Transverse colon (tissue), 4 donors: Measurements from ENCODE around the gene ZBTB8OS. TPM values are rescaled to one million over a fixed set of nuclear protein-coding genes. Genes with fewer than 3 reads are reported as not detected.

Source experiments
- DNase-seq: peaks from one replicate; pipeline ENCODE4 v3.0.0-alpha.2; 2019
- H3K27ac ChIP-seq, 4 donors: fragments of 200-600 bp; sonication (generic); 2 replicates each; pipeline ENCODE4 v1.5.1; 2016 to 2018; ENCODE audit warnings: inconsistent platforms in 4 of 4
- H3K27me3 ChIP-seq: fragments of 200-600 bp; sonication (generic); 2 replicates; pipeline ENCODE4 v1.5.1; 2017; ENCODE audit warnings: inconsistent platforms
- H3K36me3 ChIP-seq, 4 donors: fragments of 200-600 bp; sonication (generic); 2 replicates each; pipeline ENCODE4 v1.5.1; 2017 to 2019; ENCODE audit warnings: inconsistent platforms in 4 of 4
- H3K4me1 ChIP-seq, 4 donors: fragments of 200-600 bp; sonication (generic); 2 replicates each; pipeline ENCODE4 v1.5.1; 2017 to 2020; ENCODE audit warnings: inconsistent platforms in 4 of 4
- H3K4me3 ChIP-seq, 4 donors: fragments of 200-600 bp; sonication (generic); 1 replicate in 1 of 4; 2 replicates in 3 of 4; pipeline versions ENCODE4 v1.5.1 to v1.6.1; 2017 to 2019; ENCODE audit warnings: inconsistent platforms in 4 of 4
- H3K9me3 ChIP-seq, 2 donors: fragments of 200-600 bp; sonication (generic); 2 replicates each; pipeline ENCODE4 v1.5.1; 2017 to 2019; ENCODE audit warnings: inconsistent platforms in 2 of 2
- CTCF ChIP-seq, 5 experiments: fragments of 200-600 bp in 3 of 5; fragments of 450-650 bp in 2 of 5; sonication (generic) in 3 of 5; IDR thresholded peaks; 1 replicate in 2 of 5; 2 replicates in 3 of 5; pipeline ENCODE4 v1.5.1; 2016 to 2017; ENCODE audit warnings: antibody characterized with exemption in 5 of 5, inconsistent platforms in 3 of 5, mild to moderate bottlenecking in 2 of 5, moderate library complexity in 1 of 5
- EP300 ChIP-seq: sonication (generic); formaldehyde crosslinking; IDR thresholded peaks from one replicate; pipeline ENCODE4 v1.6.1; 2017; ENCODE audit warnings: antibody characterized with exemption, low read depth
- POLR2A ChIP-seq: fragments of 450-650 bp; IDR thresholded peaks from one replicate; pipeline ENCODE4 v1.6.1; 2016; ENCODE audit warnings: antibody characterized with exemption, mild to moderate bottlenecking, moderate library complexity
- POLR2AphosphoS5 ChIP-seq, 3 donors: sonication (generic); formaldehyde crosslinking; IDR thresholded peaks; one replicate each; pipeline ENCODE4 v1.6.1; 2016; ENCODE audit warnings: antibody characterized with exemption in 3 of 3
- WGBS, 2 donors: methylation state at CpG; one replicate each; pipeline ENCODE4 v1.1.5; 2018; ENCODE audit warnings: low coverage in 1 of 2; 5-methylcytosine and 5-hydroxymethylcytosine counted together
- in situ Hi-C, 4 donors: fragments of 200-750 bp; cut with MboI; loops; one replicate each; pipeline versions ENCODE4 v1.15.0 to v1.15.1; 2017; ENCODE audit warnings: low sequenced_read_pairs in 3 of 4, low pct_ligation_motif_present in 1 of 4, low pct_unique_long_range_greater_than_20kb in 1 of 4
- intact Hi-C: fragments of 100-400 bp; cut with DNase I; formaldehyde crosslinking; loops from one replicate; pipeline ENCODE4 v1.15.1; 2023; ENCODE audit warnings: low total_unique reads
- total RNA-seq, 4 donors: library from RNA; depleted of rRNA; stranded (reverse); fragments of >200 nt; gene quantifications; one replicate each; pipeline ENCODE4 v1.1.0, GENCODE V29; 2016

Gene ZBTB8OS
- total RNA-seq, 4 donors from 2014 or later, result 3.4 to 72.9 (median 34.5) TPM

DNA sequence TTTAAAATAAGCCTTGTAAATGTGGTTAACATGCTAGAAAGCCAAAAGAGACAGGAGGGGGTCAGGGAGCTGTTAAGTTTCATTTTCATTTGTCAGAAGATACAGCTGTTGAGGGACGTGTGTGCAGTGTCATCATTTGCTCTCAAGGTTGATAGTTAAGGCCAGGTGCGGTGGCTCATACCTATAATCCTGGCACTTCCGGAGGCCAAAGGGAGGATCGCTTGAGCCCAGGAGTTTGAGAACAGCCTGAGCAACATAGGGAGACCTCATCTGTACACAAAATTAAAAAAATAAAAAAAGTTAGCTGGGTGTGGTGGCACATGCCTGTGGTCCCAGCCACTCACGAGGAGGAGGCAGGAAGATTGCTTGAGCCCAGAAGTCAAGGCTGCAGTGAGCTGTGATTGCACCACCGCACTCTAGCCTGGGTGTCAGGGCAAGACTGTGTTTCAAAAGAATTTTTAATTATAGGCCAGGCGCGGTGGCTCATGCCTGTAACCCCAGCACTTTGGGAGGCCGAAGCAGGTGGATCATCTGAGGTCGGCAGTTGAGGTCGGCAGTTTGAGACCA lies 22.7 kb downstream of the ZBTB8OS start:
- intact Hi-C loops, result no loop called here
- peak; percentile 35 for DNase-seq
- H3K36me3 ChIP-seq, result peaks cover 0 to 14% (median 7%) of the 10 kb centered on the region in 4 donors

DNA sequence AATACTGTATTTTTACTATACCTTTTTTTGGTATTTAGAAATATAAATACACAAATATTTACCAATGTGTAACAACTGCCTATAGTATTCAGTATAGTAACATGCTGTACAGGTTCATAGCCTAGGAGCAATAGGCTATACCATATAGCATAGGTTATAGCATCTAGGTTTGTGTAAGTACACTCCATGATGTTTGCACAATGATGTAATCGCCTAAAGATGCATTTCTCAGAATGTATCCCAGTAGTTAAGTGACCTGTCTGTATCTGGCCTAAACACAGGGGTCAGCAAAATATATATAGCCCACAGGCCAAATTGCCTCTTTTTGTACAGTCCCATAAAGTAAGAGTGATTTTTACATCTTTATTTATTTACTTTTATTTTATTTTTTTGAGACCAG lies 24.2 kb downstream of the ZBTB8OS start:
- TF ChIP-seq POLR2AphosphoS5 (IDR thresholded peaks at IDR 0.05) (no peak), CTCF (IDR thresholded peaks at IDR 0.05) (no peak), POLR2A (no peak), EP300 (no peak)
- in situ Hi-C loops (no loop called here), intact Hi-C loops (no loop called here)
- peaks cover 0 to 13% (median 4%) of the 10 kb centered on the region in 4 donors for H3K36me3 ChIP-seq
- H3K4me3 ChIP-seq, result no peak overlapping the region
- no peaks in the 10 kb centered on the region for H3K27me3 ChIP-seq
- no peak overlapping the region for H3K27ac ChIP-seq
- no peaks in the 10 kb centered on the region for H3K4me1 ChIP-seq
- no peak for DNase-seq
- H3K9me3 ChIP-seq, result no peaks in the 10 kb centered on the region
- WGBS, 2 donors, result 89% methylated on average over 1 of the region's 1 CpG; no CpG with 5 or more reads in 1 of the 2 donors

More for the DNA sequence above, 22.7 kb downstream of the ZBTB8OS start:
- 71 to 90% methylated on average over 9 to 11 of the region's 11 CpGs for WGBS, 2 donors
- Histone ChIP-seq H3K4me1 (no peaks in the 10 kb centered on the region), H3K9me3 (no peaks in the 10 kb centered on the region), H3K4me3 (no peak overlapping the region), H3K27me3 (no peaks in the 10 kb centered on the region), H3K27ac (peak overlapping the region in 2 of 4 donors; percentile 15 to 46)
- TF ChIP-seq EP300 (no peak), POLR2AphosphoS5 (IDR thresholded peaks at IDR 0.05) (no peak), POLR2A (no peak), CTCF (IDR thresholded peaks at IDR 0.05) (no peak)
- in situ Hi-C loops, result no loop called here

DNA sequence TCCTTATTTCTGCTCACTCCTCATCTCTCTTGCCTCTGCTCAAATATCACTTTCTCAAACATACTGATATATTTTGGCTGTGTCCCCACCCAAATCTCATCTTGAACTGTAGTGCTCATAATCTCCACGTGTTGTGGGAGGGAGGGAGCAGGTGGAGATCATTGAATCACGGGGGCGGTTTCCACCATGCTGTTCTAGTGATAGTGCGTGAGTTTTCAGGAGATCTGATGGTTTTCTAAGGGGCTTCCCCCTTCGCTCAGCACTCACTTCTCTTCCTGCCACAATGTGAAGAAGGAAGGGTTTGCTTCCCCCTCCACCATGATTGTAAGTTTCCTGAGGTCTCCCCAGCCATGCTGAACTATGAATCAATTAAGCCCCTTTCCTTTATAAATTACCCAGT lies 26.6 kb downstream of the ZBTB8OS start:
- Histone ChIP-seq H3K4me3 (no peak overlapping the region), H3K36me3 (peaks cover 0 to 10% (median 0%) of the 10 kb centered on the region in 4 donors), H3K4me1 (no peaks in the 10 kb centered on the region), H3K9me3 (no peaks in the 10 kb centered on the region), H3K27ac (no peak overlapping the region), H3K27me3 (no peaks in the 10 kb centered on the region)
- intact Hi-C loops (no loop called here), in situ Hi-C loops (no loop called here)
- 66% methylated on average over 5 of the region's 5 CpGs; no CpG with 5 or more reads in 1 of the 2 donors for WGBS, 2 donors
- TF ChIP-seq POLR2A, result no peak
- no peak for TF ChIP-seq EP300
- TF ChIP-seq POLR2AphosphoS5 (IDR thresholded peaks at IDR 0.05), result no peak
- TF ChIP-seq CTCF (IDR thresholded peaks at IDR 0.05), result no peak
- no peak for DNase-seq

DNA sequence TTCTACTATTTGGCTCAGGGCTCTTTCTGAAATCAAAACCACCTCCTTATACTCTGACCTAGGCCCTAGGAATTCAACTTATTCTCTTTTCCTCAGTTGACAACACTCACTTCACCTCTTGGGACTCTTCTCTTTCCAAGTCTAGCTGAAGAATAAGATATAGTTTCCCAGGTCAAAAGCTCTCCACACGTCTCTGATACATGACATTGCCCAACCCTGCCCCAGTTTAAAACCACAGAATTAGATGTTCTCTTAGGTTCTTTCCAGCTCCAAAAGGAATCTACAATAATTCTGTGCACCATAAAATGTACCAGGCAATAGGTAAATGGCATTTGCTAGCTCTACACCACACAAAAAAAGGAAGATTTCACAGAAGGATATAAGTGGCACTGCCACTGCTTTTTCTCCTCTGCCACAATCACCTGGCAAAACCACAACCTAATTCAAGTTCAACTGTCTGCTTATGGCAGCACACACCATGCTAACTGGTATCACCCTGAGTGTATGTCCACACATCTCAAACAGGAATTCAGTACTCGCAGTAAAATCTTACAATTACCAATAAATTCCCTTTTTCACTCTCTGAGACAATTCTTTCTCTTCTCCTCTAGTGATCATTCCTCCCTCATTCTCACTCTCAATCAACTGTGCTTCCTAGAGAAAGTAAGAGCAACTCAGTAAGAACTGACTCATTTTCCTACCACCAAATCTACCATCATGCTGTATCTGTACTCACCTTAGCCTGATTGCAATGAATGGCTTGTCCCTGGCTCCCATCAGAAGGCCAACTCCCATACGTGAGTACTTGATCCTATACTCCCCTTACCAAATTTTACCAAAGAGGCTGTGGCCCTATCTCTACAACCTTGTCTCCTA lies 27.3 kb downstream of the ZBTB8OS start:
- no peaks in the 10 kb centered on the region for H3K27me3 ChIP-seq
- H3K4me1 ChIP-seq, result no peaks in the 10 kb centered on the region
- H3K9me3 ChIP-seq, result no peaks in the 10 kb centered on the region
- in situ Hi-C loops (no loop called here), intact Hi-C loops (no loop called here)
- H3K36me3 ChIP-seq, result peaks cover 0 to 4% (median 0%) of the 10 kb centered on the region in 4 donors
- no peak for TF ChIP-seq POLR2AphosphoS5 (IDR thresholded peaks at IDR 0.05)
- no peak for TF ChIP-seq POLR2A
- no peak for TF ChIP-seq CTCF (IDR thresholded peaks at IDR 0.05)
- no peak for TF ChIP-seq EP300
- H3K27ac ChIP-seq, result no peak overlapping the region
- no peak for DNase-seq
- no peak overlapping the region for H3K4me3 ChIP-seq
- WGBS, 2 donors, result 63 to 80% methylated on average over 2 to 3 of the region's 3 CpGs
